GM12864 (cell line): ENCODE measurements around the gene CRACDL.

Source experiments
- DNase-seq: peaks from one replicate; pipeline ENCODE4 v3.0.0-alpha.2; 2011; ENCODE audit warnings: low read depth
- H3K4me3 ChIP-seq: 2 replicates; pipeline ENCODE4 v1.5.1; 2011; ENCODE audit warnings: mild to moderate bottlenecking, low read depth, low read length, control low read depth
- CTCF ChIP-seq: IDR thresholded peaks from 2 replicates; pipeline ENCODE4 v1.5.1; 2011; ENCODE audit warnings: low read depth, mild to moderate bottlenecking, moderate library complexity, low read length, control low read depth, inconsistent platforms; ENCODE audit errors: missing control alignments

CRACDL gene

GRCh38 chr2:98775146-98775986, 160.7 kb downstream of the CRACDL start:
- DNase-seq = no peak
- no peak overlapping the region for H3K4me3 ChIP-seq
- TF ChIP-seq CTCF = no peak

GRCh38 chr2:98773907-98774306, 162.1 kb downstream of the CRACDL start:
- TF ChIP-seq CTCF = no peak
- DNase-seq = no peak
- no peak overlapping the region for H3K4me3 ChIP-seq

GRCh38 chr2:98773169-98773568, 162.9 kb downstream of the CRACDL start:
- TF ChIP-seq CTCF = no peak
- H3K4me3 ChIP-seq = no peak overlapping the region
- DNase-seq = no peak

GRCh38 chr2:98772536-98772935, 163.5 kb downstream of the CRACDL start:
- H3K4me3 ChIP-seq = no peak overlapping the region
- TF ChIP-seq CTCF = no peak
- no peak for DNase-seq

GRCh38 chr2:98771721-98772524, 164.1 kb downstream of the CRACDL start:
- DNase-seq = peak; percentile 49
- peak overlapping the region; percentile 28 for H3K4me3 ChIP-seq
- no peak for TF ChIP-seq CTCF

- TF ChIP-seq CTCF = no peak
- H3K4me3 ChIP-seq = no peak overlapping the region; the same call in 1 of the 2 replicates
- no peak for DNase-seq
Measured at GRCh38 chr2:98771264-98771663, 164.8 kb downstream of the CRACDL start.
